LoVo (cell line): ENCODE results near the gene NDFIP1.
"Not testable (repeated sequence)": the region's sequence is repeated elsewhere in the genome, so short reads cannot be mapped to it uniquely, and the experiment has no call there.

Experiments
- DNase-seq: peaks from one replicate; pipeline ENCODE4 v3.0.0-alpha.2; 2016; ENCODE audit warnings: low spot score

Gene NDFIP1

GRCh38 chr5:142108432-142109330 is at the start of gene NDFIP1:
TSS of gene NDFIP1 (plus strand) at chr5:142108779. CDS start at chr5:142108975, 196 bp downstream.
- peak; percentile 92 for DNase-seq

- DNase-seq = no peak
Measured at GRCh38 chr5:142059304-142059940, 49.2 kb upstream of the NDFIP1 start.

- no peak for DNase-seq
Measured at GRCh38 chr5:142063376-142063775, 45.2 kb upstream of the NDFIP1 start.

- DNase-seq = no peak
Measured at GRCh38 chr5:142063878-142064331, 44.7 kb upstream of the NDFIP1 start.

GRCh38 chr5:142065273-142065672 is 43.3 kb upstream of the NDFIP1 start:
- no peak for DNase-seq

- DNase-seq = no peak
Measured at GRCh38 chr5:142069606-142070399, 38.8 kb upstream of the NDFIP1 start.

- DNase-seq = no peak
Measured at GRCh38 chr5:142070734-142071133, 37.8 kb upstream of the NDFIP1 start.

- DNase-seq = no peak
Measured at GRCh38 chr5:142072488-142072887, 36.1 kb upstream of the NDFIP1 start.

GRCh38 chr5:142073362-142073988 is 35.1 kb upstream of the NDFIP1 start:
- no peak for DNase-seq

GRCh38 chr5:142074006-142074405 is 34.6 kb upstream of the NDFIP1 start:
- no peak for DNase-seq

- DNase-seq = no peak
Measured at GRCh38 chr5:142078221-142078620, 30.4 kb upstream of the NDFIP1 start.

GRCh38 chr5:142078706-142079105 is 29.9 kb upstream of the NDFIP1 start:
- no peak for DNase-seq

GRCh38 chr5:142079306-142079721 is 29.3 kb upstream of the NDFIP1 start:
- DNase-seq = no peak

GRCh38 chr5:142080248-142080647 is 28.3 kb upstream of the NDFIP1 start:
- DNase-seq = no peak

- DNase-seq = no peak
Measured at GRCh38 chr5:142082182-142082781, 26.3 kb upstream of the NDFIP1 start.

GRCh38 chr5:142086229-142086628 is 22.4 kb upstream of the NDFIP1 start:
- DNase-seq = no peak

GRCh38 chr5:142086679-142087078 is 21.9 kb upstream of the NDFIP1 start:
- DNase-seq = no peak

GRCh38 chr5:142087920-142088679 is 20.5 kb upstream of the NDFIP1 start:
- DNase-seq = no peak

GRCh38 chr5:142088855-142089479 is 19.6 kb upstream of the NDFIP1 start:
- not testable (repeated sequence) for DNase-seq

GRCh38 chr5:142091012-142091411 is 17.6 kb upstream of the NDFIP1 start:
- no peak for DNase-seq
